LNCaP clone FGC (cell line): ENCODE data around the gene SMARCC1.
"Not testable (repeated sequence)": the region's sequence is repeated elsewhere in the genome, so short reads cannot be mapped to it uniquely, and the experiment has no call there.

Experiments used
- DNase-seq: peaks from one replicate; pipeline ENCODE4 v3.0.0-alpha.2; 2011; ENCODE audit warnings: low read depth
- H3K4me3 ChIP-seq: 2 replicates; pipeline ENCODE4 v1.5.1; 2011; ENCODE audit warnings: mild to moderate bottlenecking, low read depth, low read length, control low read depth
- CTCF ChIP-seq: IDR thresholded peaks from 2 replicates; pipeline ENCODE4 v1.5.1; 2012; ENCODE audit warnings: mild to moderate bottlenecking; ENCODE audit not compliant: control insufficient read depth, insufficient read depth; ENCODE audit errors: extremely low read depth

The SMARCC1 gene

GRCh38 chr3:47781685-47782445, at the start of gene SMARCC1:
TSS of gene SMARCC1 (minus strand) at chr3:47781893. CDS start at chr3:47781797, 96 bp downstream.
- no peak for TF ChIP-seq CTCF
- peak within 1 kb of the TSS; percentile 98 for H3K4me3 ChIP-seq
- DNase-seq, result peak; percentile 88

- not testable (repeated sequence) for DNase-seq
Observed at GRCh38 chr3:47829482-47829881, 47.8 kb upstream of the SMARCC1 start.

GRCh38 chr3:47825590-47825989, 43.9 kb upstream of the SMARCC1 start:
- TF ChIP-seq CTCF, result no peak
- DNase-seq, result no peak
- peak overlapping the region; percentile 79 for H3K4me3 ChIP-seq

More at GRCh38 chr3:47829482-47829881, 47.8 kb upstream of the SMARCC1 start:
- H3K4me3 ChIP-seq, result not testable (repeated sequence)

- TF ChIP-seq CTCF, result peak; percentile 99
- H3K4me3 ChIP-seq, result peak overlapping the region; percentile 79
- DNase-seq, result peak; percentile 62
Observed at GRCh38 chr3:47824541-47825473, 43.1 kb upstream of the SMARCC1 start.

GRCh38 chr3:47817609-47818008, 35.9 kb upstream of the SMARCC1 start:
- no peak overlapping the region for H3K4me3 ChIP-seq
- no peak for TF ChIP-seq CTCF
- DNase-seq, result no peak

- H3K4me3 ChIP-seq, result no peak overlapping the region
- DNase-seq, result no peak
- TF ChIP-seq CTCF, result no peak
Observed at GRCh38 chr3:47813551-47814177, 32.0 kb upstream of the SMARCC1 start.

GRCh38 chr3:47804577-47804976, 22.9 kb upstream of the SMARCC1 start:
- TF ChIP-seq CTCF, result no peak
- H3K4me3 ChIP-seq, result peak overlapping the region; percentile 90
- DNase-seq, result no peak
